ENCODE measurements around the gene CNN3. TPM values are rescaled to one million over a fixed set of nuclear protein-coding genes. Genes with fewer than 3 reads are reported as not detected.

CNN3 gene
- total and polyA plus RNA-seq, 2 donors (not counting 3 experiments of a cell fraction or from before 2014, with no cell fraction given), result 174 to 392 TPM

GRCh38 chr1:94954263-94955220 lies 27.6 kb upstream of the CNN3 start:
- peak overlapping the region; percentile 3 for H2AFZ ChIP-seq (ENCODE audit: low read depth, low read length)
- H3K4me2 ChIP-seq (ENCODE audit: insufficient read depth, low read length), result peak overlapping the region; percentile 62
- intact Hi-C loops (cut with micrococcal nuclease) (loop anchor here (1.0 to 2.0 kb wide), 2 partner anchors 18 to 27 kb away; partner anchors contain the start of gene CNN3), dilution Hi-C loops (cut with MboI; ENCODE audit: extremely low pct_ligation_motif_present, low sequenced_read_pairs) (no loop called here)
- no peaks in the 10 kb centered on the region for H3K79me2 ChIP-seq (ENCODE audit: control insufficient read depth, insufficient read depth, low read length)
- no peaks in the 10 kb centered on the region for H3K36me3 ChIP-seq (ENCODE audit: control insufficient read depth in 2 of 2, extremely low read depth in 1 of 2, insufficient read depth in 2 of 2, low read length in 2 of 2)
- peaks cover 3% of the 10 kb centered on the region for H3K9me1 ChIP-seq (replicated peaks; ENCODE audit: control insufficient read depth, extremely low read depth, insufficient read depth, low read length)
- POLR2A ChIA-PET, result interaction anchor here (0.7 kb wide), 1 partner anchor 38 kb away, joined by 5 read pairs; no protein-coding TSS in a partner anchor
- no peaks in the 10 kb centered on the region for H3K27me3 ChIP-seq (ENCODE audit: control insufficient read depth in 2 of 2, insufficient read depth in 2 of 2, low read length in 2 of 2)
- no peaks in the 10 kb centered on the region for H3K9me3 ChIP-seq (replicated peaks; ENCODE audit: control insufficient read depth, insufficient read depth, low read length)
- H3K4me3 ChIP-seq (replicated peaks in 1 of 3; ENCODE audit: insufficient read depth in 1 of 3, low read depth in 1 of 3, low read length in 3 of 3), result no peak overlapping the region
- no TSS peak for BruUV-seq (replicated peaks)
- H3K9ac ChIP-seq (replicated peaks; ENCODE audit: extremely low read depth, insufficient read depth, low read length), result no peak overlapping the region
- TF ChIP-seq GATA2 (IDR thresholded peaks at IDR 0.05; ENCODE audit: insufficient read depth, insufficient read length, low read depth, low read length) (peak; percentile 43), FOS (IDR thresholded peaks at IDR 0.05; ENCODE audit: borderline replicate concordance, insufficient read depth, low read length) (peak; percentile 71), POLR2AphosphoS5 (IDR thresholded peaks at IDR 0.05; ENCODE audit: insufficient read depth, low read depth, low read length) (no peak), EZH2 (IDR thresholded peaks at IDR 0.05; ENCODE audit: borderline replicate concordance, low read depth, low read length, severe bottlenecking) (no peak), JUN (IDR thresholded peaks at IDR 0.05; ENCODE audit: borderline replicate concordance, insufficient read depth, insufficient read length, low read depth) (peak; percentile 48), MYC (IDR thresholded peaks at IDR 0.05; ENCODE audit: low read depth, low read length) (no peak), MAX (IDR thresholded peaks at IDR 0.05; ENCODE audit: insufficient read depth, insufficient read length) (no peak), CTCF (IDR thresholded peaks at IDR 0.05; ENCODE audit: extremely low read depth in 1 of 2, insufficient read depth in 1 of 2, low read depth in 1 of 2, low read length in 2 of 2) (no peak), POLR2A (IDR thresholded peaks at IDR 0.05; ENCODE audit: low read depth, low read length) (no peak)
- FAIRE-seq (peak; percentile 92), DNase-seq (ENCODE audit: low read depth, low spot score) (peak; percentile 68)
- peaks cover 28% of the 10 kb centered on the region for H3K4me1 ChIP-seq (ENCODE audit: control insufficient read depth, extremely low read depth, insufficient read depth, low read length)
- CTCF ChIA-PET, result interaction anchor here (0.9 to 1.4 kb wide), 6 partner anchors 10 to 89 kb away, joined by 3 to 5 read pairs (median 4); no protein-coding TSS in a partner anchor
- H4K20me1 ChIP-seq (replicated peaks; ENCODE audit: control insufficient read depth, extremely low read depth, insufficient read depth, low read length), result no peaks in the 10 kb centered on the region
- H3K27ac ChIP-seq (ENCODE audit: insufficient read depth, low read depth, low read length), result no peak overlapping the region

Measured in endothelial cell of umbilical vein (primary cell).